Suppressor macrophage (primary cell): ENCODE data around the gene ARHGEF4.

Experiments used
- DNase-seq, 4 experiments: peaks; one replicate each; pipeline ENCODE4 v3.0.0-alpha.2; 2020 to 2022
- total RNA-seq, 17 experiments: gene quantifications; one replicate each; lab custom pipeline; 2026; ENCODE audit warnings: mixed read lengths in 6 of 17, inconsistent platforms in 3 of 17; lab: John Stamatoyannopoulos, UW

The ARHGEF4 gene, protein sequence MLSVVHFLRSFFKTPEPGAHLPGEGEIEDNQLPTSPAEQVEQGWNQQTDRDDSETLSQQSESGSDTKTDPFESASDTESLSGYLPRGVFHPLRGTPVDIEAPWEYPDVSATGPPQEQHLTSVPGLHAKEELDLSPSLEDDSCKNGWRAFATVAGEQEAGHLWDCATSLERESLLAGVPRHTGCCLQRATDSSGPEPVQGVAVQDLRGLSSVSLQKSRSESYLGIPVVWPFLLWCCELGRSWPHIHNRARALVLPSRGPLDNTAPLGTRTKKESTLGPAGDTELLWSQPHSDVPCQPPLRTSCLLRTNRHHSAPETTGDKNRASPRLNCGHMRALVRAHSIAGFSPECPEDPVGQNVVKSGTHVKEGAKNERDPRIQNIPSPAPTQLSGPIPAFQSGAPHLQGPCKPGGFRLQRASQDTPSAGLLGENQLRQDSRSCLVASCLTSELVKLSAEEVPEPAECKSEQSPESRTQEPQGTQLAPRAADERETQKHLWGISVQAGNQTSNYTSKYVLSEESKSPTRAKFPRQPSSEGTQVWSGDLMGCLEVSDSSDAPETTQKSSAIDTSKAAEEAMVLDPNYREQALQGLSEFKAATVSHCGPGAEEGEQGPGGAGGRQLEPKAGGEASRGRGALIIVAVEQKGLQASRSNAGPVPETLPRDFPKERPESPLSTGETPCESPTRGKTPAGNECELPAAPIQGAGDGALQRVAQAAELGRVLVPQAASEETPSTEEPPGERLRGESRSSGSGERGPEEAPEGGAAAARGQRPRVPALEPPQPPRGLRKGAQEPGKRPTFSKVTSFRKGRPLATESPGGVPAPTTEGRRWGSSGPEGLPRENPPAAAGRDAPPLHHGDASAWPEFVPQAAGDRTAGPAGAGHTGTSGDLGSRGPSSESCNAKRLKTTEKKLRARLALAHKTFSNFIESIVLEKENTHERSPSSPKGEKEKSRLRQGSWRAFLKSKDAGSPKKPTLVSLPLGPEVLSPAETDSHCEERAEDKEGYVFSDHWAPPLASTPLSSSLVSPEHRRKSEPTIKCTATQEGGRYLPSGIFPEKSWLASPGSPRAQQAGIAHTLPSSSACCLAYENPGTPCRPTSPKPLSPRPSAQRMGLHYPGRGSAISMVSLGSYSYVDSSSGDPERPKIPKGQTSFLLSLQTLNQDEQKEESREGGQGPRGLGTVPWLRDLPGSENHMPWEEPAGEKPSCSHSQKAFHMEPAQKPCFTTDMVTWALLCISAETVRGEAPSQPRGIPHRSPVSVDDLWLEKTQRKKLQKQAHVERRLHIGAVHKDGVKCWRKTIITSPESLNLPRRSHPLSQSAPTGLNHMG (N-terminal part only)
- total RNA-seq = 0 to 4.2 (median 0.04) reads per million in 17 experiments

DNA sequence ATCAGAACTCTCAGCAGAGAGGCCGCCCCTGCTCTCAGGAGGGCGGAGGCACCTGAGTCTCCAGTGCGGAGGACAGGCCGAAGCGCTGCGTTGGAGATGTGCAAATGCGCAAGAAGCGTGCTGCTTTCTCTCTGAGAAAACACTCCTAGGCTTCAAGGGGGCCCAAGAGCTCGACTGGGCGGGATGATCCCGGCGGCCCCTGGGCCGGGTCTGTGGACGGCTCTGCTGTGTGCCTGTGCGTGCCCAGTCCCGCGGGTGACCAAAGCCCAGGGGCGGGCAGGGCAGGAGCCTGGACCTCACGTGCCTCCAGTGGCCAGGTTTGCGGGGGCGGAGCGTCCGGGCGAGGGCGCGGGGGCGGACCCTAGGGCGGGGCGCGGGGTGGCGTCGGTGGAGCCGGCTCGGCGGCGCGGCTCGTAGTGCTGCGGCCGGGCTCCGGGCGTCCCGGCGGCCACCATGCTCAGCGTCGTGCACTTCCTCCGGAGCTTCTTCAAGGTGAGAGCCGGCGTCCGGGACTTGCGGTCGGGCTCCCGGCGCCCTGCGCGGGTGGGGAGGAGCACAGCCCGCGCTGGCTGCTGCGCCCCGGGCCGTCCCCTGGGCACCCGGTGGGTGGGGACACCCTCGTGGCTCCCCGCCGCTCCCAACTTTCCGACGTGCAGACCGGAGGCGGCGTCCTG, at the start of gene ARHGEF4:
Gene ARHGEF4, plus strand, starts transcription at position 414 of the 674 bp plus-strand sequence. Its CDS starts 40 bp downstream, at position 454.
- DNase-seq = peak in 1 of 4 experiments; percentile 23

DNA sequence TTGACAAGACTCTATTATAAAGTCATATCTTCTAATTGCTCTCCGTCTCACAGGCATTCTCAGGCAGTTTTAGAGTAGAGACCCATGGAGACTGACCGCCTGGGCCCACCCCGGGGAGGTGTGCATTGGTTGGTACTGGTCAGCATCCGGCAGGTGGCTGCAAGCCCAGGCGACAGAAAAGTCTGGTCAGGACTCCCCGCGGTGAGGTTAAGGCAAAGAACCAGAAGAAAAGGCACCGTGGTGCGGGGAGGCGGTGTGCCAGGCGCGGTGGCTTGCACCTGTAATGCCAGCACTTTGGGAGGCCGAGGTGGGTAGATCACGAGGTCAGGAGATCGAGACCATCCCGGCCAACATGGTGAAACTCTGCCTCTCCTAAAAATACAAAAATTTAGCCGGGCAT, 48.9 kb upstream of the ARHGEF4 start:
- DNase-seq = no peak

DNA sequence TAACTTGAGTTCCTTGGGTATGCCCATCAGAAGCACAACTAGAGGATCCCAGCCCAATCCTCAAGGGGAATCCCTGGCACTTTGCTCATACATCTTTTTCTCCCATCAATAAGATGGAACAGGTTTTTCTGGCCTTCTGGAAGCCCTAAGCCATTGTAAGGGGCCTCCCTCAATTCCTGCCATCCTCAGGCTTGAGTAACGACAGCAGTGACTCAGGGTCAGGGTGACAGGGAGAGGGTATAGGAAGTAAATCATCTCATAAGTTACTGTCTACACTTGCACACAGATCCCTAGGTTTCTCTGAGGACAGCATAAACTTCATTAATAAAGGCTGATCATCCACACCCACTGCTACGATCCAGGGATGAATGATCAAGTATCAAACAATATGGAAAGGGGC, 46.4 kb upstream of the ARHGEF4 start:
- peak in 2 of 4 experiments; percentile 7 to 16 for DNase-seq

DNA sequence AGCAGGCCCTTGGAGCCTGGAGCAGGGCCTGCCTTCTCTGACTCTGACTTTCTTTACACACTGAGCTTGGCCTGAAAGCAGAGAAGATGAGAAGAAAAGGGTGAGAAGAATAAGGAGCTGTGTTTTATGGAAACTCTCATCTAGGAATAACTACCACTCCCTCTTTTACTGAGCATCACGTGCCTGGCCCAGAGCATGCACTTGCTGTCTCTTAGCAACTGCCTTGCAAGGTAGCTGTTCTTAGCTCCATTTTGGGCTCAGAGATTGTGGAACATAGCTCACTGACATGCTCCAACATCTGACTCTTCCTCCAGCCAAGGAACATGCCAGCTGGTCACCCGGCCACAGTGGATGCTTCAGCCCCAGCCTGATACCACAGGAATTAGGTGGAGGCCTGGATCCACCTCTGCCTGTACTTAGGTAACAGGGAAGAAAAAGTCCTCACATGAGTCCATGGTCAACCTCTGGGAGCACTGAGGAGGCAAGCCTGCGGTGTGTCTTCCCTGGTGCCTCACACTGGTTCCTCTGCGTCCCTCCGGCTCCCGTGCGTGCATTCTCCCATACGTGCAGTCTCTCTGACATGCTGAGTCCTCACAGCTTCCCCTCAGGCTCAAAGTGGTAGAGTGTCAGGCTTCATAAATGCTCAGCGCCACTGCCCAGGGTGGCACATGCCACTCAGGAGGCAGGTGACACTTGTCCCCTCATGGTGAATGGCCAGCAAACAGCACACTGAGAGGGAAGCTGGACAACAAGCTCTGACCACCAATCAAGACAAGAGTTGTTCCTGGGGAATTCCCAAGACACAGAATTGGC, 45.7 kb upstream of the ARHGEF4 start:
- DNase-seq = no peak

DNA sequence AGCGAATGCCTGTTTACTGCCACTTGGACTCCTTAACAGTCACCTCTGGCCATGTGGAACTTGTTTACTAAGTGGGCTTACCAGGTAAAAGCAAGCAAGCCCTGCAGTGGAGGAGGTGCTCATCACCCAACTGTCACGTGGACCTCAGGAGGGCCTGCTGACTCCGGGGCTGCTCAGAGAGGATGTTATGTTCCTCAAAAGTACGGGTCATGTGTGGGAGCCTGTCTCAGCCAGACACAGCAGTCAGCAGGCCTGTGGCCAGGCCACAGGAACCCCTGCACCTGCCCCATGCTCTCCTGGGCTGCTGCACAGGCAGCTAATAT, 45.1 kb upstream of the ARHGEF4 start:
- peak; percentile 32 to 72 (median 58) for DNase-seq

DNA sequence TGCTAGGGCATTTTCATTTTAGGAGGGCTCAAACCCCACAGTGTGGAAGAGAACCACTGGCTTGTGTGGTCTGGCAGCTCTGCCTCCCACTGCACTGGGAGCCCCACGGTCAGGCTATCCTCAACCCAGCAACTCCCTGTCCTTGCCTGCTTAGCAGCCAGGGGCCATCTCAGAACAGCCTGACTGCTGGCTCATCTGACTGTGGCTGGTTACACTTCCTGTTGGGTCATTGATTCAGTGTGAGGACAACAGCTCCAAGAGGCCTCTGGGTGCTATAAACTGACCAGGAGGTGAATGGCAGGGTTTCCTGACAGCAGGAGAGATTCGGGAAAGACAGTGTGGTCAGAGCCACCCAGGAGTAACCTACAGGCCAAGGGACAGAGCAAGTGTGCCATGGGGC, 41.3 kb upstream of the ARHGEF4 start:
- peak; percentile 33 to 62 (median 56) for DNase-seq

DNA sequence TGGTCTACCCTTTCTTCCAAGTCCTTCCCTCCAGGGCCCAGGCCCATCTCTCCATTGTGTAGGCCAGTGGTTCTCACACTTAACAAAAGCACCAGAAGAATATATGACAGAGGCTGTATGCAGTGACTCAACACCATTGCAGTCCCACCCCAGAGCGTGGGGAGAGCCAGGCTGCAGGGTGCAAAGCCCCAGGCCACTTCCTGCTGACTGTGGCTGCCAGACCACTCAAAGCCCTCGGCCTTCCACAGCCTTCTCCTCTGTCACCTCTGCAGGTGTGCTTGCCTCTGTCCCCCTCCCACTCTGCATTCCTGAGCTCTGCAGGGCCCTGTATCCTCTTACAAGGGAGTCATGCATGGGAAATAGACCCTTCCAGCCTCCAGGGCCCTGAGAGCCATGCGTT, 40.4 kb upstream of the ARHGEF4 start:
- DNase-seq = peak in 3 of 4 experiments; percentile 16 to 23 (median 23)

DNA sequence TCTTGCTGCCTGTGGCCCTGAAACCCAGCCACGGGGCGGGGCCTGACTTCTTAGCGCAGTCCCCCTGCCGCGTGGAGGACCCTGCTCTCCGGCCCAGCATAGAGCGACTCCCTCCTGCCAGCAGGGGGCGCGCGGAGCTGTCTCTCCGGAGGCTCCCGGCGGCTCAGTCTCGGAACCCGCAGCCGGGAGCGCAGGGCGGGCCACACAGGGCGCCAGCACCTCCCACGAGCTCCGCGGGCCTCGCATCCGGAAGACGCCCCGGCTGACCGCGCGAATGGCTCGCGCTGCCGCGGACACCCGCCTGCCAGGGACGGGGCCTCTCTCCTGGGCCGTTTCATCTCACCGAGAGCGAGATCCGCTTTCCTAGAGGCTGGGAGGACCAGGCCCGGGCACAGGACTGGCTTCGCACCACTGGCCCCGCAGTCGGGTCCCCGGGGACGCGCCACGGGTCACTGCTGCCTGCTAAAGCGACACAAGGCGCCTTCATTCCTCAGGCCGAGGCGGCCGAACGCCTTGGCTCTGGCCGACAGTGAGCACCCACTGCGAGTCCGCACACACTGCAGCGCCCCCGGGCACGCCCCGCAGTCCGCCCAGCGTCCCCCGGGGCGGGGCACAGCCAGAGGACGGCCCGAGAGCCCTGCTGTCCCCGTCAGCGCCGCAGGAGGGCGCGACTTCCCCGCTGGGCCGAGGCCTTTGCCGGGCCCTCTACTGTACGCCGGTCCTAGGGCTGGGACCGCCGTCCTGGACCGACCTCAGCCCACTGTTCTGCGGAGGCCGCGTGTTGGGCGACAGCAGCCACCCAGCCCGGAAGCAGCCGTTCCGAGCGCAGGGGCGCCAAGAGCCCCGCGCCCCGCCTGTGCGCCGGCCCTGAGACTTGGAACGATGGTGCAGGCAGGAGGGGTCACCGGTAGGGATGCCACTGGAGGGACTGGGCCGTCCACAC, 39.0 kb upstream of the ARHGEF4 start:
- DNase-seq = peak; percentile 93 to 98 (median 96)

DNA sequence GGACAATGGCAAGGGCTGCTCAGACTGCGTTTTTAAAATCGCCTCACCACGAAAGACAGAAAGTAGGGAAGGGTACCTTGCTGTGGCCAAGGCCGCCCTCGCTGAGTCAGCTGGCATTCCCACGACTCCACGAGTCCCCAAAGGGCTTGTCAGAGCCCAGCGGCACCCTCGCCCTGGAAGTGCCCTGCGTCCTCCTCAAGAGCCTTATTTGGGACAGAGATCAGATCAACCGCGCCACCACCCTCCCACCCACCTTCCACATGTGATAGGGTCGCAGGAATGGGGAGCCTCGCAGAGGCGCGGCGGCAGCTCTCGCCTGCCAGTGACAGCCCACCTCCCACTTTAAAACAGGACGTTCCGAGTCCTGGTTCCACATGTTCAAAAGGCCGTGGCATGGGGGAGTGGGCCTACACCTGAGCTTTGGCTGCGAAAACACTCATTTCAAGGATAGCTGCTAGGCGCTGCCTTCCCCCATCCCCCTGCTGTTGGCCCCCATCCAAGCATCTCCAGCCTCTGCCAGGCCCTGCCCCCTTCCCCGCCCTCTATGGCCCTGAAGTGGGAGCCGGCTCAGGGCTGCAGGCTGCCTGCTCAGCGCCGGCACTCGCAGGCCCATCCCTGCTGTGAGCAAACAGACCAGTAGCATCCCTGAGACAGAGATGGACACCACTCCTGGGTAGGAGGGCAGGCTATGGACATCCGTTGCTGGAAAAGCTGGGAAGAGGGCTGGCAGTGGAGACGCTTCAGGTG, 38.1 kb upstream of the ARHGEF4 start:
- no peak for DNase-seq

DNA sequence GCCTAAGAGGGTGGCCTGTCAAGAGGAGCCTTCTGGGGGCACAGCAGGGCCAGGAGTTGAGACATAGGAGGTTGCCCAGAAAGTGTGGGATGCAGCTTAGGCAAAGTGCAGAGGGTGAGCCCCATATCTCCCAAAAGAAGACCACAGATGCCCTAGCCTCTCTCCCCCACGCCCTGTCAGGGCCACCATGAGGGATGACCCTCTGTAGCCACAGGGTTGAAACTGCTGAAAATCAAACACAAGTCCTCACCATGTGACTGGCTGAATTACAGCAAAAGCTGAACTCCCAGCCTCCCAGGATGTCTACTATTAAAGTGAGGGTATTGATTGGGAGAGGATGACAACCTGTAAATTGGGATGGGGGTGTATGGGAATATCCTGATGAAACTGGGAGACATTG, 37.4 kb upstream of the ARHGEF4 start:
- DNase-seq = no peak

DNA sequence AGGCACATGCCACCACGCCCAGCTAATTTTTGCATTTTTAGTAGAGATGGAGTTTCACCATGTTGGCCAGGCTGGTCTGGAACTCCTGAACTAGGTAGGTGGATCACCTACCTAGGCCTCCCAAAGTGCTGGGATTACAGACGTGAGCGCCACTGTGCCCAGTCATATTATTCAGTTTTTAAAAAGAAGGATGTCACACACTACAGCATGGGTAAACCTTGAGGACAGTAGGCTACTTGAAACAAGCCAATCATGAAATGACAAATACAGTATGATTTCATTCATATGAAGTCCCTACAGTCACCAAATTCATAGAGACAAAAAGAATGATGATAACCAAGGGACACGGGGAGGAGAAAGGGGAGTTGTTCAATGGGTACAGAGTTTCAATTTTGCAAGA, 31.1 kb upstream of the ARHGEF4 start:
- no peak for DNase-seq

DNA sequence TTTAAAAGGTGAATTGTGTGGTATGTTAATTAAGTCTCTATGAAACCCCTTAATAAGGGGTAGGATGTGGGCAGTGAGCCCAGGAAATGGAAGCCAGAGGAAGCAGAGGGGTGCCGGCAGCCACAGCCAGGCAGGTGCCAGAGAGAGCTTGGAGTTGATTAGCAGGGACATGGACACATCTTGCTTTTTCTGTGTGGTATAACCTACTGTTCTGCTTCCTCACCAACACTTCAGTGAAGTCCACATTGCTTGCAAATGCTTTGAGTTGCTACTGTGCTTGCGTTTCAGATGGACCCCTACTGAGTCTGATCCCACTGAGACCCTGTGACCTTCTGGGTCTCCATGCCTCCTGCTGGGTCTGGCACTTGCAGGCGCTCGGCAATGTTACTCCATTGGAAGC, 30.3 kb upstream of the ARHGEF4 start:
- no peak for DNase-seq

DNA sequence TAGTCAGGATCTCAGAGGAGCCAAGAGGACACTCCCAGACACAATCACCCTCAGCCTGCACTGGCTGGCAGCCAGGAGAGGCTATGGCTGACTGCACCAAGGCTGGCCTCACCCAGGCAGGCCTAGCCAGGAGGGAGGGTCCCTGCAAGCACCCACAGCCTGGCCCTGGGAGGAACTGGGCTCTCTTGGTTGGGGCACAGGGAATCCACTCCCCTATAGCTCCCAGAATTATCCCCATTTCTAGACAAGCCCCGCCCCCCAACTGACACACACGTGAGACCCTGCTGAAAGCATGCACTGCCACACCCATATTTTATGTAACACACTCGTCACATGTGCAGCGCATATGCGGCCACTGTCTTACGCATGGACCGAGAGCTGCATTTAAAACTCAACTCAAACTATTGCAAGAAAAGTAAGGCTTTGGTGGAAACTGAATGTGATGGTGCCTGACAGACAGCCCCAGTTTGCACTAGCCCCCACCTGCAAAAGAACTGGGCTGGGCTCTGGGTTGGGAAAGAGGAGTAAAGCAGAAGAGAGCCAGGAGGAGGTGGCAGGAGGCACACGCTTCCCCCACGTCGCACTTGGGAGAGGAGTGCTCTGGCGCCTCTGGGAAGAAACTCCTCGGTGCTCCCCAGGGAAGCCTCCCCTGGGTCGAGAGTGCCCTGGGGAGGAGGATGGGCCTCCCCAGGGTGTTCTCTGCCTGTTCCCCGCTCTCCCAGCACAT, 28.9 kb upstream of the ARHGEF4 start:
- DNase-seq = no peak

DNA sequence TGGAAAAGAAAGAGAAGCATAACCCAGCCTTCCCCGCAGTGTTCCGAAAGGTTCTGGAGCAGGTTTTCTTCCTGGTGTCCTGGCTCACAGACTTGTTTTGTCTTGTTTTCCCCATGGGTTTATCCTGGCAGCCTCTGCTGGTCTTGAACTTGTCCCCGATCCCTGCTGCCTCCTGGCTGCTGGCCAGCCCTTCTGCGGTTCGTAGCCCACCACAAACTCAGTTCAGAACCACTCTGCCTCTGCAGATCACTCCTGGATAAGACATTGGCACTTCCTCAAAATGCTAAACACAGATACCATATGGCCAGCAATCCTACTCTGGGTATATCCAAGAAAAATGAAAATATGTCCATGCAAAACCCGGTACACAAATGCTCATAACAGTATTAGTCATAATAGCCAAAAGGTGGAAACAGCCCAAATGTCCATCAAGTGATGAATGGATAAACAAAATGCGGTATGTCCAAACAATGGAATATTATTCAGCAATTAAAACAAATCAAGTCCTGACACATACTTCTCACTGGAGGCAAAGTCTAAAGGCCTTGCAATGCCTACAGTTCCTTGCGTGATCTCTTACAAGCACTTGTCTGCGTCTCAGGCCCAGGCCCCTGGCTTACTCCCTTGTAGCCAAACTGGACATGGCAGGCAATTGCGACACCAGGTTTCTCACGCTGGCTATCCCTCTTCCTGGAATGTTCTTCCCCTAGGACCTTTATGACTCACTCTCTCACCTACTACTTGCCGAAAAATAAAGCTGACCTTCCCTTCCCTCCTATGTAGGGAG, 28.0 kb upstream of the ARHGEF4 start:
- DNase-seq = no peak

DNA sequence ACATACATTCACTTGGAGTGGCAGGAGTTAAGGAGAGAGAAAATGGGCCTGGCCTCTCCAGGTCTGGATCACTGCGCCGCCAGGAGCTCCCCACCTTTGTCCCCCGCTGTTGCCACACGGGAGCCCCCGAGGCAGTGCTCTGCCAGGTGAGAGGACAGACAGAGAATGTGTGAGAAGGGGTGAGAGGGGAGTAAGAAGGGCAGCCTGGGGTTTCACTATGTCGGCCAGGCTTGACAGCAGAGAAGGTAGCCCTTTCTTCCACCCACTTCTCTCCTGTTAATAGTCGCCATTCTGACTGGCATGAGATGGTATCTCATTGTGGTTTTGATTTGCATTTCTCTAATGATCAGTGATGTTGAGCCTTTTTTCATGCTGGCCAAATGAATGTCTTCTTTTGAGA, 26.2 kb upstream of the ARHGEF4 start:
- no peak for DNase-seq

DNA sequence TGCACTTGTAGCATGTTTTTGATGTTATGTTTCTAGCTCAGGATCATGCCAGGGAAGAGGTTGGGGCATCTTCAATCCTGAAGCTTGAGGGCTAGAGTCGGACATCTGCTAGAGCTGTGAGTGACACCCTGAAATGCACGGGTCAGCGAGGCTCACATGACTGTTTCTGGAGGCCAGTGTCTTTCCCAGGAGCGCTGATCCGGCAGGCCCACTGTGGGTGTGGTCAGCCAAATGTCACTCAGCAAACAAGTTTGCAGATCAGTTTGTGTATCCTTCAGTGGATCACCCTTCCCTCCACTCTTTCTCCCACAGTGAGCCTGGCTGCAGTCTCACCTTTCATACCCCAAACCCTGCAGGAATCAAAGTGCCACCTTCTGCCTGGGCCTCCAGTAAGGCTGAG, 23.0 kb upstream of the ARHGEF4 start:
- DNase-seq = no peak

DNA sequence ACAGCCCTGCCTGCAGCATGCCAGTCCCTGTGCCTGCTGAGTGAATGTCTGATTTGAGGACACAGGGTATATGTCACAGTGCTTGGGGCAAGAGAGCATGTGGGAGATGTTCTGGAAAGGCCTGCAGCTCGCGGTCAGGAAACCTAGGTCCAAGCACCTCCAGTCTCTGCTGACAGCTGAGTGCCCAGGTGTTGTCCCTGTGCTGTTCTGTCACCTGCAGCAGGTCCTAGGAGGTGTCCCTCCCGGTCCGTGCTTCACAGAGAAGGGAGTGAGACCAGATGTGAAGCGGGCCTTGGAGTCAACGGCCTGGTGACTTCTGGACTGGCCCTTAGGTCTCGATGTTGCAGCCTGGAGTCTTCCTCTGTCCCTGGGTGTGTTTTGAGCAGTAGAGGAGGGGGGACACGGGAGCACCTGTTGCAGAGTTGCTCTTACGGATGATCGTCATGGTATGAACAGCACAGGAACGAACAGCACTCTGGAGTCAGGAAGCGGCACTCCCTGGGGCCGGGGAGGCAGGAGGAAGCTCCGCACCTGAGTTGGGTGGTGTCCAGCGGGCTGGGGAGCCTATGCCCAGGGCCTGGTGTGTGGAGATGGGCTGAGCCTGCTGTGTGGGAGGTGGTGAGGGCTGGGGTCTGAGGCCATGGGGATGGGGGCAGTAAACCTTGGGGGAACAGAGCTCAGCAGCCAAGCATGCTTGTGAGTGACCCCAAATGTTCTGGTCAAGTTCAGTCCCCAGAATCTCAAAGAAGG, 21.6 kb upstream of the ARHGEF4 start:
- DNase-seq = no peak
